Fibroblast of pulmonary artery (primary cell): ENCODE results near the gene KIRREL3.

Experiments
- DNase-seq: peaks from one replicate; pipeline ENCODE4 v3.0.0-alpha.2; 2010; ENCODE audit warnings: low read depth
- H3K4me3 ChIP-seq: replicated peaks from 2 replicates; pipeline ENCODE4 v1.5.1; 2011; ENCODE audit warnings: low read depth, mild to moderate bottlenecking, control low read depth, low read length, moderate library complexity
- TF ChIP-seq, protein P1 (sequence below): IDR thresholded peaks from 2 replicates; pipeline ENCODE4 v1.5.1; 2011; ENCODE audit warnings: mild to moderate bottlenecking, control low read depth, low read length, inconsistent platforms; ENCODE audit errors: missing control alignments

The KIRREL3 gene

DNA sequence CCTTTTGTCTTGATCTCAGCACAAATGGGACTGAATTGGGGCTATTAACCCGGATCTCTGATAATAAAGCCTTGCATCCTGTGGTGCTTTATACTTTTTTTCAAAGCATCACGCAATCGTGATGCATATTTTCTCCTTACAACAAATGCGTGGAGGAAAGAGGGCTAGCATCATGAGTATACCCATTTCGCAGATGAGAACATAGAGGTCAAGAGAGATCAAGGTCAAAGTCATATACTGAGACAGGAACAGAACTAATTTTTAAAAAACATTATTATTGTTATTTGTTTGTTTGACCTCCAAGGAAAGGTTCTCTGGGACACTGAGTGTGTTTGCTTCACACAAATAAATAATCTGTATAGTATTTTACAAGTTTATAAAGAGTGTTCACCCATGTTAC lies 453.9 kb downstream of the KIRREL3 start:
- TF ChIP-seq, protein P1, sequence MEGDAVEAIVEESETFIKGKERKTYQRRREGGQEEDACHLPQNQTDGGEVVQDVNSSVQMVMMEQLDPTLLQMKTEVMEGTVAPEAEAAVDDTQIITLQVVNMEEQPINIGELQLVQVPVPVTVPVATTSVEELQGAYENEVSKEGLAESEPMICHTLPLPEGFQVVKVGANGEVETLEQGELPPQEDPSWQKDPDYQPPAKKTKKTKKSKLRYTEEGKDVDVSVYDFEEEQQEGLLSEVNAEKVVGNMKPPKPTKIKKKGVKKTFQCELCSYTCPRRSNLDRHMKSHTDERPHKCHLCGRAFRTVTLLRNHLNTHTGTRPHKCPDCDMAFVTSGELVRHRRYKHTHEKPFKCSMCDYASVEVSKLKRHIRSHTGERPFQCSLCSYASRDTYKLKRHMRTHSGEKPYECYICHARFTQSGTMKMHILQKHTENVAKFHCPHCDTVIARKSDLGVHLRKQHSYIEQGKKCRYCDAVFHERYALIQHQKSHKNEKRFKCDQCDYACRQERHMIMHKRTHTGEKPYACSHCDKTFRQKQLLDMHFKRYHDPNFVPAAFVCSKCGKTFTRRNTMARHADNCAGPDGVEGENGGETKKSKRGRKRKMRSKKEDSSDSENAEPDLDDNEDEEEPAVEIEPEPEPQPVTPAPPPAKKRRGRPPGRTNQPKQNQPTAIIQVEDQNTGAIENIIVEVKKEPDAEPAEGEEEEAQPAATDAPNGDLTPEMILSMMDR, result no peak
- no peak for DNase-seq
- H3K4me3 ChIP-seq, result no peak overlapping the region

DNA sequence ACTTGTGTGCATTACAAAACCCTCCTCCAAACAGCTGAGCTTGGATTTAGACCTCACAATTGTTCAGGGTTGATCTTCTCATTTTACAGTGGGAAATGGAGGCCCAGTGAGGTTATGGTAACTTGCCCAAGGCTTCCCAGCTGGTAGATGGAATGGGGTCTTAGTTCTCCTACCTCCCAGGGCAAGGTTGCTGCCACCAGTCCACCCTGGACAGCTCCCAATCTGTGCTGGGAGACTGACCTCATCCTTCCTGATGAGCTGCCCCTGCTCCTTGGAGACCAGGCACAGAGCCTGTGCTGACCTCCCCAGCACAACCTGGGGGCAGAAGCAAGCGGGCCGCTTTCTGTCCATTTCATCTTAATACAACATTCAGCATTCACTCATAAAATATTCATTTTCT lies 454.4 kb downstream of the KIRREL3 start:
- H3K4me3 ChIP-seq, result no peak overlapping the region
- TF ChIP-seq, protein P1, result no peak
- no peak for DNase-seq

DNA sequence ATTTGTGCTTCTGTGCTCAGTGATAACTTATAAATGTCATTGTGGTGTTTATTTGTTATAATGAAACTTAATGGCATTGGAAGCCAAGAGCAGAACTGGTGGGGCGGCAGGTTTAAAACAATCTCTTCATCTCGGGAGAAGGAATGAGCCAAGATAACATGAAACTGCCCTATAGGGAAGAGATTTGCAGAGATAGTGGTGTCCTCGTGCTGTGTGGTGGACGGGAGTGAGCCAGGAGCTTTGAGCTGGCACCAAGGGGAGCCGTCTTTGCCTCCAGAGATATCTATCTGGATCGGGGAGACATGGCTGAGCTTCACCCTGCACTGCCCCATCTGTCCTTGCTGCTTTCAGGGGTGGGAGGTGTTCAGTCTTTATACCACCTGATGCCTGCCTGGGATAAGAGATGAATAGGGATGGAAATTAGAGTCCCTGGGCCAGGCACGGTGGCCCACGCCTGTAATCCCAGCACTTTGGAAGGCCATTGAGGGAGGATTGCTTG lies 455.5 kb downstream of the KIRREL3 start:
- H3K4me3 ChIP-seq, result no peak overlapping the region
- TF ChIP-seq, protein P1, result no peak
- DNase-seq, result no peak

DNA sequence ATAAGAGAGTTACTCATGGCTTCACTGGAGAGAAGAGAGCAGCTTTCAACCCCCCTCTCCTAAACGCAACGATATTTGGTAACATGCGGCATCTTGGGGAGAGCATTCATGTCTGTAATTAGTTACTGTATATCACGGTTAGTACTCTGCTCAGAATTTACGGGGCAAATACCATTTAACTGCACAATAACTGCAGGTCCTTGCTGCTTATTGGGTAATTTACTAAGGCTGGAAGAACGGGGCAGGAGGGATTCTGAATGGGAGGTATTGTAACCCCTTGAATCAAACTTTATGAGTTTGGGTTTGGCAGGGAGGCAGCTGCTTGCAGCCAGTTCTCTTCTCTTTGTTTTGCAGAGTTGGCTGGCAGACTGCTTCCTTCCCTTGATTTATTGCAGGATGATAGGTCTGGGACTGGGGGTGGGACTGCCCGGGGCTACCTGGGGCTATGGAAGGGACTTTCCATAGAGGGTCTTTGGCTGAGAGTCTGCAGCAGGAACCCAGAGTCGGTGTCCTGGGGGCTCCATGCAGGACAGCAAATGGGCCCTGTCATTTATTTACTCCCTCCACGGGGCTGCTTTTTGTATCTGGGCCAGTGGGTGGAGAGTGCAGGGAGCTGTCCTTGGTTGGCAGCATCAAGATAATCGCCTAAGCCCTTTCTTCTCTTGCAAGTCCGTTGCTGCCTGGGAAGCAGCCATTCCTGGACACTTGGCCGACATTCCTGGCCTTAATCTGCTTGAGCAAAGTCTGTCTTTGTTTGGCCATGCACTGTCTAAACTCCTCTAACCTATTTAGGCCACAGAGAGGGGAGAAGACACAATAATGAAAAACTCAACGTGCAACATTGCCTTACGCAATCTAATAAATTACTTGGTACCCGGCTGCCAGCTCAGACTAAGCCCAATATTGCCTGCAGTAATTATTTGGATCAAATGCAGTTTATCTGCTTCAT lies 456.2 kb downstream of the KIRREL3 start:
- no peak overlapping the region for H3K4me3 ChIP-seq
- DNase-seq, result peak; percentile 29
- TF ChIP-seq, protein P1, result no peak

DNA sequence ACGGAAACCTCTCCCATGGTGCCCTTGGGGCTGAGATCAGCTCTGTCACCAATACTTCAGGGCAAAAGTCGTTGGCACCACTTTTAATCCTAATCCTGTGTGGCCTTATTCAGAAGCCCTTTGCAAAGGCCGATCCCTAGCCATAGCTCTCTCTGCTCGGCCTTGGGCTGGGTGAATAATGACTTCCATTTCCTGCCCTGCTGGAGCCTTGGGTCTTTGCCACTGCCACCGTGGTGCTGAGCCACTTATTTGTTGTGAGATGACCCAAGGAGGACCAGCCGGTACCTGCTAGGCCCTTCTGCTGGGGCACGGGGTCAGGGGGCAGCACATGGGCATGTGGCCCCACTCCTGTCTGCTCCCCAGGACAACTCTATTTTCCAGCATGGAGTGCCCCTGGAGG lies 456.9 kb downstream of the KIRREL3 start:
- DNase-seq, result no peak

DNA sequence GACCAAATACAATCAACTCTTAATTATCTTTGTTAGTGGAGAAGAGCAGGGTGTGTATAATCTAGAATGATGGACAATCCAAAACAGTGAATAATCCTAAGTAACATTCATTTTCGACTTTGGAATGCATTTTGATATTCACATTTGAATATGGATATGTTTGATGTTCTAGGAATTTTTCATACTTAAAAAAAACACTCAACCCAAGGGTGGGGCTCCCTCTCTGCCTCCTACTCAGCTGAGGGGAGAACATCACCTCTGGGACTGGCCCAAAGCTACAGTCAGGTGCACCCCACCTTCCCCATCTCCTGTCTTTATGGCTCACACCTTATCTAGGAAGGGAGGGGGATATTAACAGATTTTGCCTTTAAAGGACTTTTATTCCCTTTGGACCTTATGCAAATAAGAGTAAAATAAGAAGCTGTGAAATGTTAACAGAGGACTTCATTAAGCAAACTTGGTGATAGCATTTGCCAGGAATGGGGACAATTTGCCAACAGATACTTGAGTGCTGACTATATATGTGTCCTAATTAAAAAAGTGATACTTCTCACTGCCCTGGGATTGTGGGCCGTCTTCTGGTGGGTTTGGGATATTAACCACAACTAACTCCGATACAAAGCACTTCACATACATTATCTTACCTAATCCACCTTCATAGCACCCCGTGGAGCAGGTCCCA lies 458.1 kb downstream of the KIRREL3 start:
- TF ChIP-seq, protein P1, result no peak
- no peak for DNase-seq

More for the DNA sequence above, 456.9 kb downstream of the KIRREL3 start:
- TF ChIP-seq, protein P1, result no peak
- H3K4me3 ChIP-seq, result no peak overlapping the region

More for the DNA sequence above, 458.1 kb downstream of the KIRREL3 start:
- H3K4me3 ChIP-seq, result no peak overlapping the region
